ENCODE measurements around the gene CHST9. TPM values are rescaled to one million over a fixed set of nuclear protein-coding genes. Genes with fewer than 3 reads are reported as not detected.

CHST9 gene
- total and polyA plus RNA-seq, 2 experiments from 2014 or later = 15.5 to 16.8 TPM

- H4K20me1 ChIP-seq (replicated peaks; ENCODE audit: insufficient read depth) = no peaks in the 10 kb centered on the region
- no peaks in the 10 kb centered on the region for H3K27me3 Mint-ChIP-seq (ENCODE audit: insufficient read depth, low read depth, poor library complexity)
- H3K4me3 Mint-ChIP-seq = no peak overlapping the region
- no peaks in the 10 kb centered on the region for H3K79me2 ChIP-seq (replicated peaks; ENCODE audit: insufficient read depth)
- H3K27me3 ChIP-seq (ENCODE audit: insufficient read depth) = no peaks in the 10 kb centered on the region
- H3K4me1 Mint-ChIP-seq = 0 out of 3 replicates have a peak, but pooled peaks cover 5% of the 10 kb centered on the region
- H3K36me3 ChIP-seq (ENCODE audit: insufficient read depth) = no peaks in the 10 kb centered on the region
- no peaks in the 10 kb centered on the region for H3K9me3 Mint-ChIP-seq
- no peak overlapping the region for H3K4me2 ChIP-seq
- no peaks in the 10 kb centered on the region for H3K9me2 ChIP-seq (ENCODE audit: insufficient read depth)
- TF ChIP-seq ZNF114 (CRISPR knock-in tag; IDR thresholded peaks at IDR 0.05) (no peak), STAT1 (IDR thresholded peaks at IDR 0.05; ENCODE audit: unreplicated experiment) (no peak), EZH2phosphoT487 (IDR thresholded peaks at IDR 0.05; ENCODE audit: unreplicated experiment) (no peak), JUNB (IDR thresholded peaks at IDR 0.05; ENCODE audit: unreplicated experiment) (no peak), ZNF462 (CRISPR knock-in tag; IDR thresholded peaks at IDR 0.05) (no peak), CTCF (conservative IDR thresholded peaks at IDR 0.05; ENCODE audit: low read depth in 2 of 2) (no peak), CREB1 (CRISPR knock-in tag; IDR thresholded peaks at IDR 0.05; ENCODE audit: low read depth) (no peak), ZNF331 (CRISPR knock-in tag; IDR thresholded peaks at IDR 0.05; ENCODE audit: low read depth) (no peak), REST (IDR thresholded peaks at IDR 0.05; ENCODE audit: unreplicated experiment) (no peak), POLR2AphosphoS5 (IDR thresholded peaks at IDR 0.05; ENCODE audit: low read depth) (no peak), EZH2 (IDR thresholded peaks at IDR 0.05; ENCODE audit: low read depth, unreplicated experiment) (no peak), NANOG (IDR thresholded peaks at IDR 0.05; ENCODE audit: borderline replicate concordance) (no peak)
- TF ChIP-seq, protein P1, sequence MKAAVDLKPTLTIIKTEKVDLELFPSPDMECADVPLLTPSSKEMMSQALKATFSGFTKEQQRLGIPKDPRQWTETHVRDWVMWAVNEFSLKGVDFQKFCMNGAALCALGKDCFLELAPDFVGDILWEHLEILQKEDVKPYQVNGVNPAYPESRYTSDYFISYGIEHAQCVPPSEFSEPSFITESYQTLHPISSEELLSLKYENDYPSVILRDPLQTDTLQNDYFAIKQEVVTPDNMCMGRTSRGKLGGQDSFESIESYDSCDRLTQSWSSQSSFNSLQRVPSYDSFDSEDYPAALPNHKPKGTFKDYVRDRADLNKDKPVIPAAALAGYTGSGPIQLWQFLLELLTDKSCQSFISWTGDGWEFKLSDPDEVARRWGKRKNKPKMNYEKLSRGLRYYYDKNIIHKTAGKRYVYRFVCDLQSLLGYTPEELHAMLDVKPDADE (IDR thresholded peaks at IDR 0.05) = no peak
- no peak overlapping the region for H3K27ac ChIP-seq (ENCODE audit: low read depth)
- DNase-seq (ENCODE audit: low spot score) (no peak), ATAC-seq (no peak)
- no peak overlapping the region for H3K4me3 ChIP-seq
- H3K36me3 Mint-ChIP-seq (ENCODE audit: low read depth) = no peaks in the 10 kb centered on the region
- no peak overlapping the region for H3K27ac Mint-ChIP-seq
- no peaks in the 10 kb centered on the region for H3F3A ChIP-seq (replicated peaks; ENCODE audit: low read depth)
- no peak overlapping the region for H2AFZ ChIP-seq
- no peaks in the 10 kb centered on the region for H3K4me1 ChIP-seq (ENCODE audit: insufficient read depth)
Measured at GRCh38 chr18:27075828-27076227, 109.3 kb downstream of the CHST9 start.
